Medulla oblongata (tissue), 1 donor: Measurements from ENCODE around the gene TRIM46.
A peak's percentile ranks its signal among the peaks of the same experiment; 100 is the strongest.
"Not testable (repeated sequence)": the region's sequence is repeated elsewhere in the genome, so short reads cannot be mapped to it uniquely, and the experiment has no call there.

ENCODE experiments used
- DNase-seq: peaks from one replicate; pipeline ENCODE4 v3.0.0-alpha.2; 2015; ENCODE audit errors: extremely low spot score

Gene TRIM46

DNA sequence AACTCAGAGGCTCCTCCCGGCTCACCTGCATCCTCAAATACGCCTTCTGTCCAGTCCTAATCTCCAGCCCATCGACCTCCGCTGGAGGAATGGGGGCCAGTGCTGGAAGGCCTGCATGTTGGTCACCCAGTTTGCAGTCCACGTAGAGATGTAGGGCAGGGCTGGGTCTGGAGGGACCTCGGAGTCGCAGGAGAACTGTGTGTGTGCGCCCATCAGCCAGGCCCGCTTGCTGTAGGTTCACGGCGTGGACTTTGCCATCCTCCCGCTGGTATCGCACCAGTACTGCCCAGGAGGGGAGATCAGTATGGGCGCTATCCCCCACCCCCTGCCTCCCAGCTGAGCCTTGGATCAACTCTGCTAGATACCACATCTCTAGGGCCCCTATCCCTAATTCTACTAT, 31.4 kb downstream of the TRIM46 start:
- DNase-seq, result no peak

DNA sequence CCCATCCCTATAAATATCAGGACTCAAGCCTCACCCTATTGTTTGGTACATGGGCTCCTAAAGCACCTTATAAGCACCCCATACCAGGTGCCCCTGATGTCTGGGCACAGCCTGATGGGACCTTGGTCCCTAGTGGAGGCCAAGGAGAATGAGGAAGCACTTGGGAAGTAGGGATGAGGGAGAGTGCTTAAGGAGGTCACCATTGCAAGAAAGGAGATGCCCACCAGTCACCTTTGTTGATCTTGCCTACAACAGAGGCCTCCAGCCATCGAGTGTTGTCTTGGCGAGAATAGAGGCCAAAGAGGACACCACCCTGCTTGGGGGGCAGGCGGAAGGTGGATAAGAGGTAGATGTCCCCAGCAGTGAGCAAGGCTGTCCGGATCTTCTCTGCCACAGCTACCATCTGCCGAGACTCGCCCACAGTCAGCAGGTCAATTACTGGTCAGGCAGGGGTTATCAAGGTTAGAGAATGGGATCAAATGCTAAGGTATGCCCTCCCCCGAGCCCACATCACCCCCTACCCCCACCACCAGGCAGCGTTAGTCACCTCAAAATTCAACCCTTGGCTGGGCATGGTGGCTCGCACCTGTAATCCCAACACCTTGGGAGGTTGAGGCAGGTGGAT, 32.4 kb downstream of the TRIM46 start:
- DNase-seq, result no peak

DNA sequence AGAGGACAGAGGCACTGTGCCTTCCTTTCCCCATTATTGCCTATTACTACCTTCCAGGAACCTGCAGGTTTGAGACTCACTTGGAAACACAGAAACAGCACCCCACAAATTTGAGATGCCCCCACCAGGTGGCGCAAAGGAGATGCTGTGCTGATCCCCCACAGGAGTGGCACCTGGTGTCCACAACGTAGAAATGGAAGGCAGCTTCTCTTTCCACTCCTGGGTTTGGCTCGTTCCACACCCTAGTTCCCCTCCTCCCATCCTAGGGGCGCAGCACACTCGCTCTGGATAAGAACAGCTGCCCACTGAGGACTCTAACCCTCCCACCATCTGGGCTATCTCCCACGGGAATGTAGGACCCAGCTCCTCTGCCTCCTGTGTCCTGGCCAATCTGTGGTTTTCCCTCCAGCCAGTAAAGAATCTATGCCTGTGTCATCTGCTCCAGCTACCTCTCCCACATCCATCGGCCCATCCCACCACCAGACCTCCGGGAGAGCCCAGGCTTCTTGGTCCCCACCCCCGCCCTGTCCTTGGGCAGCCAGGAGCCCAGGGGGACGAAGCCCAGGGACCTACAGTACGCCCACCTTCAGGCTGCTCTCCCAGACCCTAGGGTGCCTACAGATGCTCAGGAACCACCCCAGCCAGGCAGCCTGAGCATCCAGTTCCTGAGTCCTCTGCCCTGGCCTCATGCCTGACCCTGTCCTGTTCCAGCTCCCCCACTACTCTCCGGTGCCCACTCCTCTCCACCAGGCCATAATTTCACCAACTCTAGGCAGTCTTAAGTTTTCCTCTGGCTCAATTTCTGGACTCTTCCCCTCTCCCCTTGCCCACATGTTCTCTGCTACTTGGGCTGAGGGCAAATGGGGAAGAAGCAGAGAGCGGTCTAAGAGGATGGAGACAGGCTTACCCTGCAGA, 33.5 kb downstream of the TRIM46 start:
- DNase-seq, result peak; percentile 80

DNA sequence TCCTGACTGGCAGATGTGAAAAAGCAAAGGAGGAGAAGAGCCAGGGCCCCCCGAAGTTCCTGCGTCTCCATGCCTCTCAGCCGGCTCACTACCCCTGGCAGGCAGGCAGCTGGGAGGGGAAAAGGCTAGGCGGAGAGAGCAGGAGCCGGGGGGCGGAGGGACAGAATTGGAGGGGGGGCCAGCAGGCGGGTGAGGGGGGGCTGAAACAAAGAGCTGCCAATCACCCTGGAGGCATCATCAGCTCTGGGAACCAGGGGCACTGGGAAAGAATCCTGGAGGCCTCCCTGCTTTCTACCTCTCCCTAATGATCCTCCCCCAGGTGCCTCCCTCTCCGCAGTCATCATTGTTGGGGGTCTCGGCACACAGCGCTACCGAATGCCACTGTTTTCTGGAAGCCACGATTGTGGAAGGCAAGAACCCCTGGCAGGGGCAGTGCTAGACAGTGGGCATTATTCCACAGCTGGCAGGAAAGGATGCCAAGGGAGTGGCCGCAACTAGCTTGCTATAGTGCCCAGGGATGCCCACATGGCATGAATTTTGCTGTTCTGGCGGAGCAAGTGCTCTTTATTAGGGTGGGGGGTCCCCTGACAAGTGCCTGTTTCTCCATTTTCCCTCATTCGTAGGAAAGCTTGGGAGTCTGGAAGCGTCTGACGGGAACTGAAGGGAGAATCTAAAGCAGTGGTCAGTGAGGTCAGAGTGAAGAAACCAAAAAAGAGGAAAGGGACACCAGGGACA, 34.3 kb downstream of the TRIM46 start, which contains the start of gene THBS3:
THBS3 (minus strand) TSS at position 92 of the 735 bp plus-strand sequence; CDS start at position 71, 21 bp downstream.
- peak; percentile 48 for DNase-seq

- peak; percentile 88 for DNase-seq
Observed at GRCh38 chr1:155208541-155209311, 35.1 kb downstream of the TRIM46 start, which contains the start of gene MTX1. MTX1 (plus strand) TSS chr1:155208695; CDS start chr1:155208805, 110 bp downstream.

DNA sequence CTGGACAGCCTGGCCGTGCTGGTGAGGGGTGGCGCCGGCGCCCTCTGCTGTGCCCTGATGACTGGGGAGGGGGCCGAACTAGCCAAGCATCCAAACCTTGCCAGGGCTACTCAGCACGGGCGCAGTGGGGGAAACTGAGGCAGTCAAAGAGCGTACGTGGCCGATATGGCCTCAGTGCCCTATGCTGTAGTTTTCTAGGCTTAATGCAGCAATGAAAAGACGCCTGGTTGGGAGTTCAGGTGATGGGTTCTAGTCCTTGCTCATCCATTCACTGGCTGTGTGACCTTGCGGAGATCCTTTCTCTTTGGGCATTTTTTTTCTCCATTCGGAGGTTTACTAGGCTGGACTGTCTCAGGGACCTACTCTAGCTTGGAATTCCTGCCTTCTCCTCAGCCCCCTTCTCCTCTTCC, 35.7 kb downstream of the TRIM46 start:
- DNase-seq, result no peak

DNA sequence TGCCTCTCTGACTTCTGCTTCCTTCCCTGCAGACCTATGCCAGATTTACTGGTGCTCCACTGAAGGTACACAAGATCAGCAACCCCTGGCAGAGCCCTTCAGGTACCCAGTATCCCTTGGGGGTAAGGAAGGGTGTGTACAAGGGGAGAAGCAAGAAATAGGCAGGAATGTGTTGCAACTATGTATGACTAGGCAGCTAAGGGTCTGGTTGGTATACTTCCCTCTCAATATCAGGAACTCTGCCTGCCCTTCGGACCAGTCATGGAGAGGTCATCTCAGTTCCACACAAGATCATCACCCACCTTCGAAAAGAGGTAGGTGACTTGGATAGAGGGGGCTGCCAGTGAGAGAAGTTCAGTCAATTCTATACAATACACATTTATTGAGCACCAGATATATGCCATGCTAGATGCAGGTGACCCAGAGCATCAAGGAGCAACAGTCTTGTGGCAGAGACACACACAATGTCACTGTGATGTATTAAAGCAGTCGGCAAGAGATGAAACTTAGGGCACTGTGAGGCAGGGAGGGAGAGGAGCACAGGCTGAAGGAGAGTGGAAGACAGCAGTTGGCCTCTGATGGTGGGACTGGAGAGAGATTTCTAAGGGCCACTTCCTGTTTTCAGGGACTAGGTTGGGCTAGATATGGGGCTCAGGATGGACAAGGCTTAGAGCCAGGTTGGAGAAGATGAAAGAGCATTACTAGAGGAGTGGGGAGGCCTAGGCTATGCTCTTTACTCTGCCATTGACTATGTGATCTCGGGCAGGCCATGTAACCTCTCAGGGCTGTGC, 36.9 kb downstream of the TRIM46 start:
- DNase-seq, result no peak

GRCh38 chr1:155211381-155212050, 37.9 kb downstream of the TRIM46 start:
- peak; percentile 41 for DNase-seq

DNA sequence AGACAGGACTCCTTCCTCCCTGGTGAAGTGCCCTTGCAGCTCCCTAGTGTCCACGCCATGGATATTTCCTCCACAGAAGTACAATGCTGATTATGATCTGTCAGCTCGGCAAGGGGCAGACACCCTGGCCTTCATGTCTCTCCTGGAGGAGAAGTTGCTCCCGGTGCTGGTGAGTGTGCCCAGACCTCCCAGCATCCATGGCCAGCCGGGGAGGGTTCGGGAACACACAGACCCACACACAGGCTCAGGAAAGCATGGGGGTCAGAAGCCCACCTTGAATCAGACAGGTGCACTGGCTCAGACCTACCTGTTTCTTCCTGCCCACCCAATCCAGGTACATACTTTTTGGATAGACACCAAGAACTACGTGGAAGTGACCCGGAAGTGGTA, 38.4 kb downstream of the TRIM46 start:
- not testable (repeated sequence) for DNase-seq

- DNase-seq, result not testable (repeated sequence)
Observed at GRCh38 chr1:155214702-155215101, 41.1 kb downstream of the TRIM46 start.

DNA sequence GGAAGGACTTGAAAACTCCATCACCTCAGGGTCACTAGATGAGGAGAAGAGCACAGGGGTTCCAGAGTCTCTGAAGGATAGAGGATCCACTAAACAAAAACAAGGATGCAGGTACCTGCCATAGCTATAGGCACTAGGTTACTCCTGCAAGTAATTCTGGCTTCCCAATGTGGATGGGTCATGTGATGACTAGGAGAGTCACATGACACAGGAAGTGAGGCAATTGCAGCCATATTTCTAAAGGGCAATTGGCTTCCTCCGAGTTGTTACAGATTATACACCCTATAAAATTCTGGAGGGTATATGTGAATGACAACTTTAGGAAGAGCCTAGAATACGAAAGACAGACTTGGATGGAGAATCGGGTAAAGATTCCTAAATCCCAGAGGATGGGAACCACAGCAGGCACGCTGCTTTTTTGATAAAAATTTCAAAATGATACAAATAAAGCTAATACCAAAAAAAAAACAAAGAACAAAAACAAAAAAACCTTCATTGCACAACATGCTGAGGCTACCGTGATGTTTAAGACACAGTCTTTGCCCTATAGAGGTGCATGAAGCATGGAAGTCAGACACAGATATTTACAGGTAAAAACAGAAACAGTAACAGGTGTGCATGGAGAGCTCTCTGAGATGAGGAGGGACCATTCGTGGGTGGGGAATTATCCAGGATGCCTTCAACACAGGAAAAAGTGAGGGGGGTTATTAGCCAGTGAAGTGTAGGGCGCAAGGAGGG, 45.4 kb downstream of the TRIM46 start:
- peak; percentile 93 for DNase-seq

GRCh38 chr1:155219592-155220031, 46.0 kb downstream of the TRIM46 start:
- peak; percentile 64 for DNase-seq

- DNase-seq, result not testable (repeated sequence)
Observed at GRCh38 chr1:155220211-155220965, 46.7 kb downstream of the TRIM46 start.

GRCh38 chr1:155223047-155223446, 49.4 kb downstream of the TRIM46 start:
- DNase-seq, result no peak

DNA sequence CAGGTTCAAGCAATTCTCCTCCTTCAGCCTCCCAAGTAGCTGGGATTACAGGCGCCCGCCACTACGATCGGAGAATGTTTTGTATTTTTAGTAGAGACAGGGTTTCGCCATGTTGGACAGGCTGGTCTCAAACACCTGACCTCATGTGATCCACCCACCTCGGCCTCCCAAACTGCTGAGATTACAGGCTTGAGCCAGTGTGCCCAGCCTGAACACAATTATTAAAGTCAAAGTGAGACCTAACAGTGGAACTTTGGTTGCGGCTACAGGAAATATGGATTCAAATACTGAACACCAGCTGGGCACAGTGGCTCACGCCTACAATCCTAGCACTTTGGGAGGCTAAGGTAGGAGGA, 51.7 kb downstream of the TRIM46 start:
- DNase-seq, result not testable (repeated sequence)

DNA sequence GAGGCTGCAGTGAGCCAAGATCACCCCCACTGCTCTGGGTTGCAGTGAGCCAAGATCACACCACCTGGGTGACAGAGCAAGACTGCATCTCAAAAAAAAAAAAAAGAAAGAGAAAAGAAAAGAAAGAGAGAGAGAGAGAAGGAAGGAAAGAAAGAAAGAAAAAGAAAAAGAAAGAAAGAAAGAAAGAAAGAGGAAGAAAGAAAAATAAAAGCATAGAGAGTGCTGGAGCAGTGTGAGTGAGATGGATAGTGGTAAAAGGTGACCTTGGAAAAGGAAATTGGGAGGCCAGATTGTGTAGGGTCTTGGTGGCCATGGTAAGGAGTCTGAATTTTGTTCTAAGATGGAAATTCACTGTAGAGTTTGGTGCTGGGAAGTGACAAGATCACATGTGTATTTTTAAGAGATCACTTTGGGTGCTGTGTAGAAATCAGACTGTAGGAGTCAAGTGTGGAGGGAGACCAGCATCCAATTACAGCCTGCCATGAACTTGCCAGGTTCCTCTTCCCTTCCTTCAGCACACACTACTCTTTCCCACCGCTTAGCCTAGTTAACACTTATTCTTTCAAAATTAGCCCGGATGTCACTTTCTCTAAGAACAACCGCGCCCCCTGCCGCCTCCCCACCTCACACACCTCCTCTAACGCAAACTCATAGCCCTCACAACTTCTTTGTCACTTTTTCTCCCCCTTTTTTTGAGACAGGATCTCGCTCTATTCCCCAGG, 52.7 kb downstream of the TRIM46 start:
- peak; percentile 82 for DNase-seq

DNA sequence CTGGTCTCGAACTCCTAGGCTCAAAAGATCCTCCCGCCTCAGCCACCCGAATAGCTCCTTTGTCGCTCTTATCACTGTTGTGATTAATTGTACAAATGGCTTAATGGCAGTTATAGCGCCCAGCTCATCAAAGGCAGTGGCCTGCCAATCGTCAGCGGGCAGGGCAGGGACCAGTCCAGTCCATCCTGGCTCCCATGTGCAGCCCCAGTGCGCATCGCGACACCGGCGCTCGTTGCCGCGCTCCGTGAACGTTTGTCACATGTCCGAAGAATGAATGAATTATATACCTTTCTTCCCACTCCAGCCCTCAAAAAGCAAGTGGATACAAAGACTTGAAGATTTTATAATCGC, 53.2 kb downstream of the TRIM46 start:
- peak; percentile 63 for DNase-seq
